Muscle of back (tissue), 11 donors: ENCODE measurements around the gene EMID1. TPM values are rescaled to one million over a fixed set of nuclear protein-coding genes. Genes with fewer than 3 reads are reported as not detected.
"Not testable (repeated sequence)": the region's sequence is repeated elsewhere in the genome, so short reads cannot be mapped to it uniquely, and the experiment has no call there.

Experiments used
- DNase-seq, 3 donors: peaks; one replicate each; pipeline versions ENCODE4 v3.0.0 to v3.0.0-alpha.2; 2013
- polyA plus RNA-seq, 10 donors: library from polyadenylated mRNA; unstranded; fragments of 120-200 nt; gene quantifications; one replicate each; pipeline ENCODE4 v1.2.1, GENCODE V29; 2013; ENCODE audit not compliant: insufficient read length in 10 of 10

The EMID1 gene
- polyA plus RNA-seq, 10 donors: 5.5 to 10.7 (median 6.5) TPM

- DNase-seq: no peak
These were observed 3.9 kb downstream of the EMID1 start for GRCh38 chr22:29209624-29209929.

GRCh38 chr22:29211066-29211465 is 5.4 kb downstream of the EMID1 start:
- DNase-seq: no peak

- DNase-seq: no peak
These were observed 5.8 kb downstream of the EMID1 start for GRCh38 chr22:29211466-29211865.

- DNase-seq: no peak
These were observed 7.0 kb downstream of the EMID1 start for GRCh38 chr22:29212743-29213142.

GRCh38 chr22:29213493-29213892 is 7.8 kb downstream of the EMID1 start:
- no peak for DNase-seq

- no peak for DNase-seq
These were observed 8.5 kb downstream of the EMID1 start for GRCh38 chr22:29214232-29214631.

- no peak for DNase-seq
These were observed 9.5 kb downstream of the EMID1 start for GRCh38 chr22:29215012-29215860.

GRCh38 chr22:29216011-29216872 is 10.5 kb downstream of the EMID1 start:
- DNase-seq: no peak

GRCh38 chr22:29216873-29217666 is 11.4 kb downstream of the EMID1 start:
- DNase-seq: no peak

- no peak for DNase-seq
These were observed 12.4 kb downstream of the EMID1 start for GRCh38 chr22:29217827-29218757.

GRCh38 chr22:29218758-29219408 is 13.2 kb downstream of the EMID1 start:
- DNase-seq: no peak

- DNase-seq: not testable (repeated sequence)
These were observed 13.7 kb downstream of the EMID1 start for GRCh38 chr22:29219409-29219782.

GRCh38 chr22:29219881-29220670 is 14.4 kb downstream of the EMID1 start:
- no peak for DNase-seq

GRCh38 chr22:29224121-29224858 is 18.6 kb downstream of the EMID1 start:
- peak in 2 of 3 donors; percentile 34 to 62 for DNase-seq

- no peak for DNase-seq
These were observed 19.2 kb downstream of the EMID1 start for GRCh38 chr22:29224859-29225410.

GRCh38 chr22:29225422-29226090 is 19.9 kb downstream of the EMID1 start:
- DNase-seq: peak; percentile 59 to 90 (median 73)

GRCh38 chr22:29226351-29226981 is 20.8 kb downstream of the EMID1 start:
- DNase-seq: no peak
